Liver (tissue), 9 donors: ENCODE results near the gene SDF4. TPM values are rescaled to one million over a fixed set of nuclear protein-coding genes. Genes with fewer than 3 reads are reported as not detected.

Source experiments
- DNase-seq: peaks from one replicate; pipeline ENCODE4 v3.0.0-alpha.2; 2017; ENCODE audit warnings: low spot score
- H3K27ac ChIP-seq, 2 donors: one replicate each; pipeline ENCODE4 v1.7.0; 2013; ENCODE audit warnings: inconsistent platforms in 2 of 2, low read length in 2 of 2, control low read depth in 1 of 2, low read depth in 1 of 2, mild to moderate bottlenecking in 1 of 2
- H3K27me3 ChIP-seq, 4 donors: one replicate each; pipeline versions ENCODE4 v1.6.1 to v1.7.0; 2013; ENCODE audit warnings: low read length in 3 of 4, inconsistent platforms in 1 of 4, mild to moderate bottlenecking in 1 of 4, moderate library complexity in 1 of 4; ENCODE audit not compliant: control insufficient read depth in 4 of 4, insufficient read depth in 4 of 4
- H3K36me3 ChIP-seq, 4 donors: one replicate each; pipeline versions ENCODE4 v1.6.1 to v1.7.0; 2013; ENCODE audit warnings: low read length in 3 of 4, mild to moderate bottlenecking in 3 of 4, low read depth in 1 of 4, moderate library complexity in 1 of 4; ENCODE audit not compliant: control insufficient read depth in 4 of 4, insufficient read depth in 3 of 4
- H3K4me1 ChIP-seq, 4 donors: one replicate each; pipeline versions ENCODE4 v1.6.1 to v1.7.0; 2013; ENCODE audit warnings: low read length in 3 of 4, mild to moderate bottlenecking in 3 of 4, moderate library complexity in 1 of 4; ENCODE audit not compliant: control insufficient read depth in 4 of 4, insufficient read depth in 4 of 4
- H3K4me3 ChIP-seq, 3 donors: one replicate each; pipeline versions ENCODE4 v1.6.1 to v1.7.0; 2013; ENCODE audit warnings: low read length in 3 of 3, control low read depth in 1 of 3, low read depth in 1 of 3, mild to moderate bottlenecking in 1 of 3
- H3K9ac ChIP-seq, 2 donors: one replicate each; pipeline ENCODE4 v1.7.0; 2013; ENCODE audit warnings: low read length in 2 of 2, mild to moderate bottlenecking in 2 of 2, moderate library complexity in 2 of 2, control low read depth in 1 of 2, low read depth in 1 of 2
- H3K9me3 ChIP-seq, 4 donors: one replicate each; pipeline versions ENCODE4 v1.6.1 to v1.7.0; 2013; ENCODE audit warnings: low read length in 3 of 4; ENCODE audit not compliant: control insufficient read depth in 4 of 4
- FOXA1 ChIP-seq: IDR thresholded peaks from 2 replicates; pipeline ENCODE4 v1.6.1; 2016; ENCODE audit warnings: antibody characterized with exemption
- GABPA ChIP-seq, 2 donors: IDR thresholded peaks in 1 of 2; conservative IDR thresholded peaks in 1 of 2; 2 replicates each; pipeline ENCODE4 v1.6.1; 2016; ENCODE audit warnings: antibody characterized with exemption in 2 of 2, mild to moderate bottlenecking in 1 of 2, moderate library complexity in 1 of 2
- HNF4A ChIP-seq, 2 donors: conservative IDR thresholded peaks; 2 replicates each; pipeline ENCODE4 v1.6.1; 2016; ENCODE audit warnings: antibody characterized with exemption in 2 of 2, mild to moderate bottlenecking in 2 of 2
- HNF4G ChIP-seq: IDR thresholded peaks from 2 replicates; pipeline ENCODE4 v1.6.1; 2016; ENCODE audit warnings: antibody characterized with exemption
- JUND ChIP-seq, 2 donors: IDR thresholded peaks; 2 replicates each; pipeline ENCODE4 v1.6.1; 2016; ENCODE audit warnings: antibody characterized with exemption in 2 of 2
- RAD21 ChIP-seq, 2 donors: IDR thresholded peaks; 2 replicates each; pipeline ENCODE4 v1.6.1; 2016; ENCODE audit warnings: antibody characterized with exemption in 2 of 2, mild to moderate bottlenecking in 2 of 2
- RXRA ChIP-seq, 2 donors: IDR thresholded peaks; 2 replicates each; pipeline ENCODE4 v1.6.1; 2017 to 2018; ENCODE audit warnings: antibody characterized with exemption in 2 of 2, mild to moderate bottlenecking in 1 of 2
- SP1 ChIP-seq: IDR thresholded peaks from 2 replicates; pipeline ENCODE4 v1.6.1; 2018; ENCODE audit warnings: antibody characterized with exemption, mild to moderate bottlenecking
- WGBS: extraction: QIAGEN DNeasy Blood & Tissue Kit; methylation state at CpG from one replicate; pipeline ENCODE4 v1.1.7; 2013; 5-methylcytosine and 5-hydroxymethylcytosine counted together
- polyA plus RNA-seq, 2 donors: library from polyadenylated mRNA; stranded (reverse) in 1 of 2; unstranded in 1 of 2; fragments of 200-250 nt in 1 of 2; fragments of >200 nt in 1 of 2; fragmentation: Nextera tagmentation in 1 of 2; extraction: Ambion mirVana in 1 of 2; gene quantifications; one replicate each; pipeline versions ENCODE4 v1.2.1 to v1.2.3, GENCODE V29; 2013 to 2015
- total RNA-seq, 2 donors: library from RNA; depleted of rRNA; stranded (reverse); fragments of >200 nt; gene quantifications; one replicate each; pipeline ENCODE4 v1.2.3, GENCODE V29; 2014
- TF ChIP-seq, protein P1 (sequence below): IDR thresholded peaks from 2 replicates; pipeline ENCODE4 v1.6.1; 2016; ENCODE audit warnings: antibody characterized with exemption, mild to moderate bottlenecking
- TF ChIP-seq, protein P2 (sequence below): IDR thresholded peaks from 2 replicates; pipeline ENCODE4 v1.6.1; 2016; ENCODE audit warnings: antibody characterized with exemption
- TF ChIP-seq, protein P3 (sequence below): fragments of 150-350 bp; IDR thresholded peaks from 2 replicates; pipeline ENCODE4 v1.5.1; 2017; ENCODE audit warnings: improper control_type of control experiment, low read depth, low read length; ENCODE audit not compliant: missing input control
- donor health status: healthy.
- donor health status: healthy.
- donor health status: healthy.
- donor health status: healthy.
- donor health status: healthy.

The SDF4 gene
- total and polyA plus RNA-seq, 4 donors, result 48.7 to 180 (median 75.9) TPM

- TF ChIP-seq, protein P1, sequence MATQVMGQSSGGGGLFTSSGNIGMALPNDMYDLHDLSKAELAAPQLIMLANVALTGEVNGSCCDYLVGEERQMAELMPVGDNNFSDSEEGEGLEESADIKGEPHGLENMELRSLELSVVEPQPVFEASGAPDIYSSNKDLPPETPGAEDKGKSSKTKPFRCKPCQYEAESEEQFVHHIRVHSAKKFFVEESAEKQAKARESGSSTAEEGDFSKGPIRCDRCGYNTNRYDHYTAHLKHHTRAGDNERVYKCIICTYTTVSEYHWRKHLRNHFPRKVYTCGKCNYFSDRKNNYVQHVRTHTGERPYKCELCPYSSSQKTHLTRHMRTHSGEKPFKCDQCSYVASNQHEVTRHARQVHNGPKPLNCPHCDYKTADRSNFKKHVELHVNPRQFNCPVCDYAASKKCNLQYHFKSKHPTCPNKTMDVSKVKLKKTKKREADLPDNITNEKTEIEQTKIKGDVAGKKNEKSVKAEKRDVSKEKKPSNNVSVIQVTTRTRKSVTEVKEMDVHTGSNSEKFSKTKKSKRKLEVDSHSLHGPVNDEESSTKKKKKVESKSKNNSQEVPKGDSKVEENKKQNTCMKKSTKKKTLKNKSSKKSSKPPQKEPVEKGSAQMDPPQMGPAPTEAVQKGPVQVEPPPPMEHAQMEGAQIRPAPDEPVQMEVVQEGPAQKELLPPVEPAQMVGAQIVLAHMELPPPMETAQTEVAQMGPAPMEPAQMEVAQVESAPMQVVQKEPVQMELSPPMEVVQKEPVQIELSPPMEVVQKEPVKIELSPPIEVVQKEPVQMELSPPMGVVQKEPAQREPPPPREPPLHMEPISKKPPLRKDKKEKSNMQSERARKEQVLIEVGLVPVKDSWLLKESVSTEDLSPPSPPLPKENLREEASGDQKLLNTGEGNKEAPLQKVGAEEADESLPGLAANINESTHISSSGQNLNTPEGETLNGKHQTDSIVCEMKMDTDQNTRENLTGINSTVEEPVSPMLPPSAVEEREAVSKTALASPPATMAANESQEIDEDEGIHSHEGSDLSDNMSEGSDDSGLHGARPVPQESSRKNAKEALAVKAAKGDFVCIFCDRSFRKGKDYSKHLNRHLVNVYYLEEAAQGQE, result no peak
- TF ChIP-seq SP1, result no peak
- TF ChIP-seq HNF4A (conservative IDR thresholded peaks at IDR 0.05), result no peak
- TF ChIP-seq HNF4G, result no peak
Measured at GRCh38 chr1:1199961-1200875, 31.6 kb downstream of the SDF4 start (continued).

DNA sequence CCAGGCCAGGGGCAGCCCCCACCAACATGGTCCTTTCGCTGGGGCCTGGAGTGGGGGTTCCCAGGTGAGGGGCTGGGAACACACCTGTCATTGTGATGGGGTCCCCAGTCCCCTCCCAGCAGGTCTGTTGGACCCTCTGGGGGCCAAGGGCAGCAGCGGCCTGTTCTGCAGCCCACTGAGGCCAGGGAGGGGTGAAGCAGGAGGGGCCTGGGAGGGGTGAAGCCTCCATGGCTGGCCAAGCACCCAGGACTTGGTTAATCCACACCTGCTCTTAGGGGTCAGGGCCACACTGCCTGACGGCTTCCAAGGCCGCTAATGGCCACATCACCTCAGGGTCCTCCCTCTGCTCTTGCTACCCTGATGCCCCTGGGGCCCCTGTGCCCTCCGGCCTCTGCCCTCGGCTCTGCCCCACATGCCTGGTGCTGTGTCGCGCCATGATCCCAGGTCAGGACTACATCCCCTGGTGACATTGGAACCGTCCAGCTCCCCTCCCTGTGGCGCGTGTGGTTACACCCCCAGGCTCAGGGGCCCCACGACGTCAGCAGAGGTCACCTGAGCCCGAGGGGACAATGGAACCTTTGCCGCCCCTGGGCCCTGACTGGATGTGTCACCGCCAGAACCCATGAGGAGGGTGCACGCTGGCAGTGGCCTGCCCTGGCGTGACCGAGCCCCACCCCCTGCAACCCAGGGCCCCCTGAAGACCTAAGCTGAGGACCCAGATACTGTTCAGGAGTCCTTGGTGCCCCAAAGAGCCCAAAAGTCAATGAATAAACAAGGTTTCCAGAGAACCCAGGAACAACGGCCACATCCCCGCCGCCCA, 32.5 kb downstream of the SDF4 start:
- TF ChIP-seq SP1, result no peak
- Histone ChIP-seq H3K9me3 (no peaks in the 10 kb centered on the region), H3K4me1 (peaks cover 0 to 9% (median 0%) of the 10 kb centered on the region in 4 donors), H3K27ac (no peak overlapping the region), H3K4me3 (no peak overlapping the region), H3K27me3 (no peaks in the 10 kb centered on the region), H3K36me3 (no peaks in the 10 kb centered on the region), H3K9ac (no peak overlapping the region)
- WGBS, result 81% methylated on average over 22 of the region's 22 CpGs
- no peak for DNase-seq

- Histone ChIP-seq H3K9ac (no peak overlapping the region), H3K4me3 (no peak overlapping the region), H3K4me1 (peaks cover 0 to 9% (median 0%) of the 10 kb centered on the region in 4 donors), H3K27me3 (no peaks in the 10 kb centered on the region), H3K27ac (no peak overlapping the region), H3K36me3 (no peaks in the 10 kb centered on the region), H3K9me3 (no peaks in the 10 kb centered on the region)
- no peak for DNase-seq
- 80% methylated on average over 23 of the region's 23 CpGs for WGBS
- TF ChIP-seq, protein P1, result no peak
- TF ChIP-seq FOXA1 (no peak), JUND (IDR thresholded peaks at IDR 0.05) (no peak), HNF4G (no peak), RAD21 (IDR thresholded peaks at IDR 0.05) (no peak), RXRA (IDR thresholded peaks at IDR 0.05) (no peak), GABPA (IDR thresholded peaks at IDR 0.05 in 1 of 2, conservative IDR thresholded peaks at IDR 0.05 in 1 of 2) (no peak), SP1 (no peak)
- TF ChIP-seq, protein P2, sequence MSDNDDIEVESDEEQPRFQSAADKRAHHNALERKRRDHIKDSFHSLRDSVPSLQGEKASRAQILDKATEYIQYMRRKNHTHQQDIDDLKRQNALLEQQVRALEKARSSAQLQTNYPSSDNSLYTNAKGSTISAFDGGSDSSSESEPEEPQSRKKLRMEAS, result no peak
- TF ChIP-seq, protein P3, sequence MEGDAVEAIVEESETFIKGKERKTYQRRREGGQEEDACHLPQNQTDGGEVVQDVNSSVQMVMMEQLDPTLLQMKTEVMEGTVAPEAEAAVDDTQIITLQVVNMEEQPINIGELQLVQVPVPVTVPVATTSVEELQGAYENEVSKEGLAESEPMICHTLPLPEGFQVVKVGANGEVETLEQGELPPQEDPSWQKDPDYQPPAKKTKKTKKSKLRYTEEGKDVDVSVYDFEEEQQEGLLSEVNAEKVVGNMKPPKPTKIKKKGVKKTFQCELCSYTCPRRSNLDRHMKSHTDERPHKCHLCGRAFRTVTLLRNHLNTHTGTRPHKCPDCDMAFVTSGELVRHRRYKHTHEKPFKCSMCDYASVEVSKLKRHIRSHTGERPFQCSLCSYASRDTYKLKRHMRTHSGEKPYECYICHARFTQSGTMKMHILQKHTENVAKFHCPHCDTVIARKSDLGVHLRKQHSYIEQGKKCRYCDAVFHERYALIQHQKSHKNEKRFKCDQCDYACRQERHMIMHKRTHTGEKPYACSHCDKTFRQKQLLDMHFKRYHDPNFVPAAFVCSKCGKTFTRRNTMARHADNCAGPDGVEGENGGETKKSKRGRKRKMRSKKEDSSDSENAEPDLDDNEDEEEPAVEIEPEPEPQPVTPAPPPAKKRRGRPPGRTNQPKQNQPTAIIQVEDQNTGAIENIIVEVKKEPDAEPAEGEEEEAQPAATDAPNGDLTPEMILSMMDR, result no peak
Measured at GRCh38 chr1:1198423-1199140, 33.2 kb downstream of the SDF4 start.
